Pancreas (tissue), 10 donors: ENCODE data around the gene SPG21. TPM values are rescaled to one million over a fixed set of nuclear protein-coding genes. Genes with fewer than 3 reads are reported as not detected.

Source experiments
- ATAC-seq, 4 donors: fragments of 200-7000 bp; cut with Tn5 transposase; one replicate each; pipeline versions ENCODE4 v1.8.0 to v1.9.1; 2020; ENCODE audit warnings: mild to moderate bottlenecking in 4 of 4, moderate library complexity in 4 of 4
- DNase-seq, 6 donors: peaks; one replicate each; pipeline ENCODE4 v3.0.0-alpha.2; 2020
- FAIRE-seq: peaks from 2 replicates; lab custom pipeline; 2012; peaks lifted over from hg19 to GRCh38; lab: Jason Lieb, UNC
- H3K27ac ChIP-seq, 4 donors: fragments of 200-600 bp; sonication (generic); 1 replicate in 3 of 4; 2 replicates in 1 of 4; pipeline versions ENCODE4 v1.5.0 to v1.8.0; 2020
- H3K27me3 ChIP-seq, 4 donors: fragments of 200-600 bp; one replicate each; pipeline ENCODE4 v1.8.0; 2021
- H3K36me3 ChIP-seq, 3 donors: fragments of 200-600 bp; sonication (generic) in 1 of 3; one replicate each; pipeline versions ENCODE4 v1.5.0 to v1.8.0; 2020 to 2021
- H3K4me1 ChIP-seq, 3 donors: fragments of 200-600 bp; one replicate each; pipeline ENCODE4 v1.8.0; 2021
- H3K4me3 ChIP-seq, 4 donors: fragments of 200-600 bp; sonication (generic) in 2 of 4; one replicate each; pipeline versions ENCODE4 v1.5.0 to v1.8.0; 2020 to 2021
- H3K9me3 ChIP-seq, 4 donors: fragments of 200-600 bp; one replicate each; pipeline ENCODE4 v1.8.0; 2021
- CTCF ChIP-seq, 4 donors: fragments of 200-600 bp; sonication (generic) in 3 of 4; IDR thresholded peaks; one replicate each; pipeline versions ENCODE4 v1.5.0 to v1.8.0; 2021; ENCODE audit warnings: antibody characterized with exemption in 4 of 4
- WGBS, 2 donors: extraction: QIAGEN DNeasy Blood & Tissue Kit; methylation state at CpG; one replicate each; pipeline ENCODE4 v1.1.7; 2013; 5-methylcytosine and 5-hydroxymethylcytosine counted together
- intact Hi-C, 3 donors: fragments of 100-400 bp; cut with DNase I; formaldehyde crosslinking; loops; one replicate each; pipeline versions ENCODE4 v1.11.1 to v1.14.2; 2022
- polyA plus RNA-seq, 2 donors: library from polyadenylated mRNA; stranded (reverse); fragments of 200-250 nt; gene quantifications; one replicate each; pipeline ENCODE4 v1.2.3, GENCODE V29; 2013
- total RNA-seq, 6 donors: library from RNA; stranded (reverse); fragmentation: NEBNext Ultra II Directional in 4 of 6; extraction: Animal tissue kit (Norgen Biotek cat#: 25700) in 4 of 6; gene quantifications; one replicate each; pipeline versions ENCODE4 v1.2.1 to v1.2.4, GENCODE V29; 2021 to 2023
- donor health status: healthy with polysubstance abuse.
- donor health status: DM: no; HTN: no; CAD: no; lungs with moderate emphysema.
- donor health status: DM: no; HTN: no; CAD: no.
- donor health status: control.
- donor health status: control.
- donor health status: Bipolar disorder and iron deficiency.
- donor health status: DM: yes; HTN: yes; CAD: no.
- donor health status: DM: no; HTN: no; CAD: no.
- donor health status: DM: no; HTN: no; CAD: no.
- donor health status: DM: yes; HTN: yes; CAD: no.

SPG21 gene
- total and polyA plus RNA-seq, 8 donors, result 21.1 to 40.2 (median 29.5) TPM

- Histone ChIP-seq H3K4me3 (peak within 1 kb of the TSS; percentile 65 to 98 (median 84)), H3K36me3 (no peaks in the 10 kb centered on the region), H3K27ac (peak within 1 kb of the TSS in 2 of 4 donors; percentile 8 to 41), H3K27me3 (no peaks in the 10 kb centered on the region), H3K4me1 (peaks cover 0 to 15% (median 7%) of the 10 kb centered on the region in 3 donors), H3K9me3 (no peaks in the 10 kb centered on the region)
- ATAC-seq (peak; percentile 96 to 98 (median 96)), FAIRE-seq (no peak), DNase-seq (peak; percentile 85 to 97 (median 92))
- WGBS, 2 donors, result 0 to 1% methylated on average over 49 to 73 of the region's 73 CpGs
- TF ChIP-seq CTCF (IDR thresholded peaks at IDR 0.05), result no peak
- intact Hi-C loops, result no loop called here
These were observed 39.4 kb upstream of the SPG21 start, which contains the start of gene MTFMT for GRCh38 chr15:65028921-65029735. Gene MTFMT, minus strand, starts transcription at chr15:65029639. Its CDS starts 26 bp downstream, at chr15:65029613.

- Histone ChIP-seq H3K4me1 (peaks cover 0 to 10% (median 7%) of the 10 kb centered on the region in 3 donors), H3K27me3 (no peaks in the 10 kb centered on the region), H3K27ac (no peak overlapping the region), H3K9me3 (no peaks in the 10 kb centered on the region), H3K4me3 (peak overlapping the region in 1 of 4 donors; percentile 78), H3K36me3 (no peaks in the 10 kb centered on the region)
- WGBS, 2 donors, result 72 to 77% methylated on average over 10 of the region's 10 CpGs
- ATAC-seq (no peak), FAIRE-seq (no peak), DNase-seq (no peak)
- intact Hi-C loops, result no loop called here
- TF ChIP-seq CTCF (IDR thresholded peaks at IDR 0.05), result no peak
These were observed 38.6 kb upstream of the SPG21 start for GRCh38 chr15:65028338-65028737.

- peaks cover 0 to 10% (median 7%) of the 10 kb centered on the region in 3 donors for H3K4me1 ChIP-seq
These were observed 37.9 kb upstream of the SPG21 start for GRCh38 chr15:65027593-65027992.

GRCh38 chr15:65026756-65027155 is 37.0 kb upstream of the SPG21 start:
- intact Hi-C loops, result no loop called here
- Histone ChIP-seq H3K4me3 (no peak overlapping the region), H3K36me3 (no peaks in the 10 kb centered on the region), H3K4me1 (peaks cover 0 to 10% (median 10%) of the 10 kb centered on the region in 3 donors), H3K27me3 (no peaks in the 10 kb centered on the region), H3K9me3 (no peaks in the 10 kb centered on the region), H3K27ac (no peak overlapping the region)
- no peak for ATAC-seq
- FAIRE-seq, result no peak
- 88 to 94% methylated on average over 6 of the region's 6 CpGs for WGBS, 2 donors
- no peak for DNase-seq
- no peak for TF ChIP-seq CTCF (IDR thresholded peaks at IDR 0.05)

More at GRCh38 chr15:65027593-65027992, 37.9 kb upstream of the SPG21 start:
- Histone ChIP-seq H3K4me3 (no peak overlapping the region), H3K27ac (no peak overlapping the region), H3K9me3 (no peaks in the 10 kb centered on the region), H3K36me3 (no peaks in the 10 kb centered on the region), H3K27me3 (no peaks in the 10 kb centered on the region)
- DNase-seq (no peak), ATAC-seq (no peak), FAIRE-seq (no peak)
- intact Hi-C loops, result no loop called here
- no peak for TF ChIP-seq CTCF (IDR thresholded peaks at IDR 0.05)
- WGBS, 2 donors, result 81 to 90% methylated on average over 1 of the region's 1 CpG

GRCh38 chr15:65021488-65021887 is 31.8 kb upstream of the SPG21 start:
- H3K4me3 ChIP-seq, result no peak overlapping the region
- no peak overlapping the region for H3K27ac ChIP-seq
- H3K9me3 ChIP-seq, result no peaks in the 10 kb centered on the region
- ATAC-seq (peak in 1 of 4 donors; percentile 29), DNase-seq (no peak), FAIRE-seq (no peak)
- intact Hi-C loops, result no loop called here
- H3K4me1 ChIP-seq, result peaks cover 0 to 7% (median 0%) of the 10 kb centered on the region in 3 donors
- TF ChIP-seq CTCF (IDR thresholded peaks at IDR 0.05), result no peak
- H3K27me3 ChIP-seq, result no peaks in the 10 kb centered on the region
- peaks cover 0 to 9% (median 4%) of the 10 kb centered on the region in 3 donors for H3K36me3 ChIP-seq
